KG1 (cell line): ENCODE results near the gene TPST2.
"Not testable (repeated sequence)": the region's sequence is repeated elsewhere in the genome, so short reads cannot be mapped to it uniquely, and the experiment has no call there.

Experiments used
- DNase-seq: peaks from one replicate; lab custom pipeline; 2025; lab: John Stamatoyannopoulos, UW

The TPST2 gene

GRCh38 chr22:26528518-26528917 is 61.4 kb downstream of the TPST2 start:
- not testable (repeated sequence) for DNase-seq

- no peak for DNase-seq
Measured at GRCh38 chr22:26527574-26528465, 62.1 kb downstream of the TPST2 start.

GRCh38 chr22:26527167-26527566 is 62.8 kb downstream of the TPST2 start:
- no peak for DNase-seq

GRCh38 chr22:26525946-26526564 is 63.9 kb downstream of the TPST2 start:
- no peak for DNase-seq

DNA sequence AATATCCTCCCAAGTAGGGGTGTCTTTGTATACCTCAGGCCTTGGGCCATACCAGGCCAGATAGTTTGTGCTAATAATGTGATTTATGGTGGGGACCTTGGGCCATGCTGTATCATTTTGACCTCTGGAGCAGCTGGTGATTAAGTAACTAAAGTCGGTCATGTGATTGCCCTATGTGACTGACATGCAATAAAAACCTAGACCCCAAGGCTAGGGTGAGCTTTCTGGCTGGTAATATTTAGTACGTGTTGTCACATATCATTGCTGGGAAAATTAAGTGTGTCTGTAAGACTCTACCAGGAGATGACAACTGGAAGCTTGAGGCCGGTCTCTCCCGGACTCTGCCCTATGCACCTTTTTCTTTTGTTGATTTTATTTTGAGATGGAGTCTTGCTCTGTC is 65.1 kb downstream of the TPST2 start:
- DNase-seq, result no peak

DNA sequence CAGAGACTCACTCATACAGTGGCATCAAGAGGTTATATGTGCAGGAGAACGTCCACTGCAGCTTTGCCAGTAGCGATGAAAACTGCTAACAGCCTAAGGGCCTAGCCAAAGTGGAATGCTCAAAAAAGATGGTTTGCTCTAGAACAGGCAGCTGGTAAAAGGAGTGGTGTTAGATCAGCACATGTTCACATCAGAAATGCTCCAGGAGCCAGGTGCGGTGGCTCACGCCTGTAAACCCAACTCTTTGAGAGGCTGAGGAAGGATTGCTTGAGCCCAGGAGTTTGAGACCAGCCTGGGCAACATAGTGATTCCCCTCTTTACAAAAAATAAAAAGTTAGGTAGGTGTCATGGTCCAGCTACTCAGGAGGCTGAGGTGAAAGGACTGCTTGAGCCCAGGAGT is 67.3 kb downstream of the TPST2 start:
- DNase-seq, result no peak

DNA sequence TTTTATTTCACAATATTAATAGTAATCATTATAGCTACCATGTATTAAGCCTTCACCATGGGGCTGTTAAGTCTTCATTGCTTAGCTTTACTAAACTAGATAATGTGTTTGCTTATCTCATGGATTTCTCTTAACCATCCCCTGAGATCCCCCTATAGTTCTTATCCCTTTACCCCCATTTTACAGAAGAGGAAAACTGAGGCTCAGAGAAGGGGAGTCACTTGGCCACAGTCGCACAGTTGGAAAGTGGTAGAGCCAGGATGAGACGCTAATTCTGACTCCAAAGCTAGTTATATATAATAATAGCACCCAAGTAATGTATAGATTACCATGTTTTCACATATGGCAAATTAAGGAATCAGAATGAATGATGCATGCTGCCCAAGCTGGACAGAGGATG is 67.9 kb downstream of the TPST2 start:
- no peak for DNase-seq

- DNase-seq, result no peak
Measured at GRCh38 chr22:26517429-26517828, 72.5 kb downstream of the TPST2 start.

GRCh38 chr22:26516503-26516902 is 73.4 kb downstream of the TPST2 start:
- no peak for DNase-seq

- no peak for DNase-seq
Measured at GRCh38 chr22:26515931-26516330, 74.0 kb downstream of the TPST2 start.

DNA sequence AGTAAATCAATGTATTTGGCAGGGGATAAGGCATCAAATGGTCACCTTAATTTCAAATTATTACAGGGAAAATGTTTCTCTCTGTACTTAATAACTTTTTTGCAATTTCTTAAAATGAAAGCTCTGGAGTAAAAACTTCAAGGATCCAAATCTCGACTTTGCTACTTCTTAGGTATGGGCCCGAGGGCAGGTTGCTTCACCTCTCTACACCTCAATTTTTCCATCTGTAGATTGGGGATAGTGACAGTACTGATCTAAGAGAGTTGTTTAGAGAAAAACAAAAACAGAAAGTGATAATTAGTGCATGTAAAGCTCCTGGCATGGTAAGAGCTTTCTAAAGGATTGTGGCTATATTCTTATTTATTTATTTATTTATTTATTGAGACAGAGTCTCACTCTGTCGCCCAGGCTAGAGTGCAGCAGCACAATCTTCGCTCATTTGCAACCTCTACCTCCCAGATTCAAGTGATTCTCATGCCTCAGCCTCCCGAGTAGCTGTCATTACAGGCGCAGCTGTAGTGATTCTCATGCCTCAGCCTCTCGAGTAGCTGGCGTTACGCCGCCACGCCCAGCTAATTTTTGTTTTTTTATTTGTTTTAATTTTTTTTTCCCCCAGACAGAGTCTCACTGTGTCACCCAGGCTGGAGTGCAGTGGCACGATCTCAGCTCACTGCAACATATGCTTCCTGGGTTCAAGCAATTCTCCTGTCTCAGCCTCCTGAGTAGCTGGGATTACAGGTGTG is 75.3 kb downstream of the TPST2 start:
- DNase-seq, result no peak

- no peak for DNase-seq
Measured at GRCh38 chr22:26513838-26514237, 76.1 kb downstream of the TPST2 start.

- peak; percentile 81 for DNase-seq
Measured at GRCh38 chr22:26512149-26512793, 77.7 kb downstream of the TPST2 start, which contains the start of gene TFIP11. TFIP11 (minus strand) TSS chr22:26512473; CDS start chr22:26510272, 2,201 bp downstream.

DNA sequence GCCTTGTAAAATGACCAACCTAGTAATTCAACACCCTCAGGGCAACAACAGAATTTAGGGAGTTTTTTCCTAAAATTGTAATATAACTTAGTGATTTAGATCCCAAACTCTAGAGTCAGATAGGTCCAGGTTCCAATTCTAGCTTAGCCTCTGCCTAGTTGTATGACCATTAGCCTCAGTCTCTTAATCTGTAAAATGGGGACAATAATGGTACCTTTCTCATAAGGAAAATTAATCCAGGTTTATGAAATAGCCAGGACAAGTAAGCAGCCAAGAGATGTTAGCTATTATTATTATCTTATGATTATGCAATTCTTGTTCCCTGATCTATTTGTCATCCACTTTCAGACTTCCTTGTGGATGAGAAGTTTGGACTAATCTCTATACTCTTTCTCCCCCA is 81.8 kb downstream of the TPST2 start:
- no peak for DNase-seq

- no peak for DNase-seq
Measured at GRCh38 chr22:26503758-26504157, 86.2 kb downstream of the TPST2 start.

DNA sequence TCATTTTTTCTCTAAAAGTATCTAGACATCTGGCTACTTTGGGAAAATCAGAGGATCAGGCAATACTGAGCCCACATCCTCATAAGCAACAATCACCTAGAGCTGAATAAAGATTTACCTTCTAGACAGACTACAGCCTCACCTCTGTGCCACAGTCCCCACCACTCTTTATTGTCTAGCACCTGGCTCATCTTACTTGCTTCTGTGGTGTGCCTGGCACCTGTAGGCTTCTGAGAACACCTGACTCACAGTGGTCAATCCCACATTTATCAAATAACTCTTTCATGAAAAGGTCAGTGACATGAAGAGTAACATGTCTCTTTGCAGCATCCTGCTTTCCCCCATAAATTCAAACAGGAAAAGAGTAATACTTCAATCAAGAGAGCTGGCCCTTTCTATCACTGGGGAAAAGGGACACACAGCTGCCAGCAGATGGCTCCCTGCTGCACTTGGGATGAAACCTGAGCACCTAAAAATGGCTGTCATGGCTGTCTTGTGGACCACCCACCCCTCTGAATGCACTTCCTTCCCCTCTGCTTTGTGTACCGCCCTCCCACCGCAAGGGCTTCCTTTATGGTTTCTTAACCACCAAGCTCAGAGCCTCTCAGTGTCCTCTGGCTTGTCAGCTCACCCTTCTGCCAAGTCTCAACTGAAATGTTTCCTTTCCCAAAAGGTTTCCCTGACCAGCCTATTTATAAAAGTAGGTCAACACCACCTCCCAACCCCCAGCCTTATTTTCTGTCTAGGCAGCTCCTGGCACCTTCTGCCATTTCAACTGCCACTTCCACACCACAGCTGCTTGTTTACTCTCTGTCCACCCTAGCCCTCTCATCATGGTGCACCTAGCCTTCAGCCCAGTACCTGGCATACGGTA is 87.0 kb downstream of the TPST2 start:
- DNase-seq, result peak; percentile 64

DNA sequence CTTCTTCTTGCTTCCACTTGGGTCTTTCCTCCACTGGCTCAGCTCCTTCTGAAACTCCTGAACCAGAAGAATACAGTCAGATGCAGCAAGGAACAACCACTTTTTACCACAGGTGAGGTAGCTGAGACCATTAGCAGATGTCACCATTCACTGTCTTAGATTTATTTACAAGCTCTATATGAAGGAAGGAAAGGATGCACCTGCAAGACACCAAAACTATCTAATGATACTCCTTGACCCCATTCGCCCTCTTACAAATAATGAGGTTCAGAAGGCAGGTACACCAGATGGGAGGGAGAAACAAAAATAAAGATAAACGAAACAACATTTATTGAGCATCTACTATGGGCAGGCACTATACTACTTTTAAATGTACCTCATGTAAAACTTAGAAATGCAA is 87.9 kb downstream of the TPST2 start:
- DNase-seq, result no peak

DNA sequence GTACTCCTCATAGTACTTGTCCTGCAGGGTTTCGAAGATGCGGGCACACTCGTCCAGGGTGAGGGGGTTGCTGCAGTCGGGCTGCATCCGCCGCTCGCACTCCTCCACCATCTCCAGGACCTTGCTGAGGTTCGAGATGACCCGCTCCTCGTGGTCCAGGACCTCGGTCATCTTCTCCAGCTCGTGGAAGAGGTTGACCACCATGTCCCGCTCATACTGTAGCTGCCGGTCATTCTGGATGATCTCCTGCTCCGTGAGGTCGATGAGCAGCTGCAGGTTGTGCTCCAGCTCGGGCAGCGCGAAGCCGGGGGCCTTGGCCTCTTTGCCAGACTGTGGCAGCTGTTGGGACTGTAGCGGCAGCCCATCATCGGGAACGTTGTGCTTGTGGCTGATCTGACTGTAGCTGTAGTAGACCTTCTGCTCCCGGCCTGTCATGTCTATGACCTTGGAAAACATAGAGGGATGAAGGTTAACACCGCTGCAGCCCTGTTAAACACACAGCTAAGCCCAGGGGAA is 90.7 kb downstream of the TPST2 start:
- DNase-seq, result no peak

- no peak for DNase-seq
Measured at GRCh38 chr22:26496456-26496855, 93.5 kb downstream of the TPST2 start.

GRCh38 chr22:26494506-26494905 is 95.4 kb downstream of the TPST2 start:
- no peak for DNase-seq

GRCh38 chr22:26492220-26492619 is 97.7 kb downstream of the TPST2 start:
- no peak for DNase-seq
